AG10803 (cell line): ENCODE data around the gene TTLL11.
A peak's percentile ranks its signal among the peaks of the same experiment; 100 is the strongest.

ENCODE experiments used
- DNase-seq: peaks from one replicate; pipeline ENCODE4 v3.0.0; 2010; ENCODE audit warnings: low read depth
- H3K4me3 ChIP-seq: 2 replicates; pipeline ENCODE4 v1.5.1; 2011; ENCODE audit warnings: mild to moderate bottlenecking, low read length, control low read depth
- CTCF ChIP-seq: conservative IDR thresholded peaks from 2 replicates; pipeline ENCODE4 v1.5.1; 2011; ENCODE audit warnings: mild to moderate bottlenecking, low read length, control low read depth, inconsistent platforms

Gene TTLL11

GRCh38 chr9:122134822-122135528 lies 41.9 kb upstream of the TTLL11 start:
- no peak overlapping the region for H3K4me3 ChIP-seq
- no peak for TF ChIP-seq CTCF
- DNase-seq = peak; percentile 16

- no peak overlapping the region for H3K4me3 ChIP-seq
- DNase-seq = no peak
- no peak for TF ChIP-seq CTCF
These were observed 41.0 kb upstream of the TTLL11 start for GRCh38 chr9:122133984-122134535.

- no peak for TF ChIP-seq CTCF
- no peak for DNase-seq
- H3K4me3 ChIP-seq = no peak overlapping the region
These were observed 40.3 kb upstream of the TTLL11 start for GRCh38 chr9:122133263-122133983.

- no peak overlapping the region for H3K4me3 ChIP-seq
- TF ChIP-seq CTCF = no peak
- DNase-seq = no peak
These were observed 39.4 kb upstream of the TTLL11 start for GRCh38 chr9:122132539-122132938.

- no peak for TF ChIP-seq CTCF
- no peak for DNase-seq
- H3K4me3 ChIP-seq = no peak overlapping the region
These were observed 38.4 kb upstream of the TTLL11 start for GRCh38 chr9:122131401-122132001.

GRCh38 chr9:122130837-122131236 lies 37.7 kb upstream of the TTLL11 start:
- no peak for DNase-seq
- TF ChIP-seq CTCF = no peak
- no peak overlapping the region for H3K4me3 ChIP-seq
